ENCODE data around the gene SCUBE3. TPM values are rescaled to one million over a fixed set of nuclear protein-coding genes. Genes with fewer than 3 reads are reported as not detected.

The SCUBE3 gene
- total and polyA plus RNA-seq, 5 donors from 2014 or later, result 0.03 to 0.11 (median 0.05) TPM; not detected in 2

DNA sequence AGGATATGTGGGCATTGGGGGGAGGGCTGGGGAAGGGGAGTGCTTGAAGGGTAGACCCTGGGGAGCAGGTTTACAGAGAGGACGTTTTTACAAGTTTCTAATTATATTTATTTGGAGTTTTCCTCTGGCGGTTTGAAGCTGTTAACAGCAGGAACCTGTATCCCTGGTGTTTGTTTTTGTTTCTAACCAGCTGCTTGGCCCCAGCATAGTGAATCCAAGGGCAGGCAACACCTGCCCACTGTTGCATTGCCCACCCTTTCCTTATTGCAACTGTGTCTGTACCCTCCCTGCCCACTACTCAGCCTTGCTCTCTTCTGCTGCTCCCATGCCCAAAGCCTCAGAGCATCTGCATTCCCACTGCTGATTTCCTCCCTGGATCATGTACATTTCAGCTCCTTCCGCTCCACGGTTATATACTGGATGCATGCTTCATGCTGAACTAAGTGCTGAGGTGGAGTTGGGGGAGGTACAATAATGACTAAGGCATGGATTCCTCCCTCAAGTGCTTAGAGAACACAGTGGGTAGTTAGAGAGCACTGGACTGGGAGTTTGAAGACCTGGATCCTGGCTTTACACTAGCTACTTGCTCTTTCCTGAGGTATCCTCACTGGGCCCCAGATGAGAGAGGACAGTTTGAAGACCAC is 6.0 kb downstream of the SCUBE3 start:
- Histone ChIP-seq H3K36me3 (ENCODE audit: control insufficient read depth, insufficient read depth, low read length) (no peaks in the 10 kb centered on the region), H3K27ac (ENCODE audit: insufficient read depth, low read length, poor library complexity, severe bottlenecking) (no peak overlapping the region), H3K4me1 (ENCODE audit: control insufficient read depth, insufficient read depth, low read length, poor library complexity, severe bottlenecking) (no peaks in the 10 kb centered on the region), H3K27me3 (ENCODE audit: control insufficient read depth, insufficient read depth, low read length) (peaks cover 19% of the 10 kb centered on the region), H3K9me3 (ENCODE audit: control insufficient read depth in 2 of 2, low read length in 2 of 2) (no peaks in the 10 kb centered on the region), H3K4me3 (ENCODE audit: low read depth, low read length) (no peak overlapping the region)
- H3K36me3 Mint-ChIP-seq, result no peaks in the 10 kb centered on the region
- peaks cover 32% of the 10 kb centered on the region for H3K27me3 Mint-ChIP-seq
- H3K4me3 Mint-ChIP-seq, result no peak overlapping the region
- H3K4me1 Mint-ChIP-seq, result peaks cover 0 to 5% (median 1%) of the 10 kb centered on the region in 4 donors
- H3K9me3 Mint-ChIP-seq, result peaks cover 0 to 2% (median 0%) of the 10 kb centered on the region in 7 donors
- no peak for ATAC-seq (ENCODE audit: low read depth in 2 of 2)
- H3K27ac Mint-ChIP-seq, result no peak overlapping the region
- DNase-seq, result no peak

DNA sequence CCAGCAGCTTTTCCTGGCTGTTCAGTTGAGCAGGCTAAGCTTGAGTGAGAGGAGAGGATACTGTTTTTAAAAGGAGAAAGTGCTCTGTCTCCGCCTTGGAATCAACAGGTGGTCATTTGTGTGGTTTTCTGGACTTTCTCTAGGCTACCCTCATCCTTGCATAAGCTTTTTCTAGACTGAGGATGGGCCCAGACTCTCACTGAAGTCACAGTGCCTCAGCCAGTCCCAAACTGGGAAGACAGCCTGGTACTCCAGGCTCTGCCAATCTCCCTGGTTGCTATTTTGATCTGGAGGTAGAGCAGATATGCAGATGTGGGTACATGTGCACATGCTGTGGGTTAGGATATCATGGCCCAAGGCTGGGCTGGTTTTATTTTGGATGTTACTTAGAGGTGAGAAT is 7.0 kb downstream of the SCUBE3 start:
- Histone ChIP-seq H3K9me3 (ENCODE audit: control insufficient read depth in 2 of 2, low read length in 2 of 2) (no peaks in the 10 kb centered on the region), H3K27me3 (ENCODE audit: control insufficient read depth, insufficient read depth, low read length) (peaks cover 16% of the 10 kb centered on the region), H3K27ac (ENCODE audit: insufficient read depth, low read length, poor library complexity, severe bottlenecking) (no peak overlapping the region), H3K4me1 (ENCODE audit: control insufficient read depth, insufficient read depth, low read length, poor library complexity, severe bottlenecking) (no peaks in the 10 kb centered on the region), H3K4me3 (ENCODE audit: low read depth, low read length) (no peak overlapping the region), H3K36me3 (ENCODE audit: control insufficient read depth, insufficient read depth, low read length) (no peaks in the 10 kb centered on the region)
- H3K9me3 Mint-ChIP-seq, result peaks cover 0 to under 1% (median 0%) of the 10 kb centered on the region in 7 donors
- no peaks in the 10 kb centered on the region for H3K36me3 Mint-ChIP-seq
- peaks cover 23% of the 10 kb centered on the region for H3K27me3 Mint-ChIP-seq
- H3K27ac Mint-ChIP-seq, result no peak overlapping the region
- no peak overlapping the region for H3K4me3 Mint-ChIP-seq
- H3K4me1 Mint-ChIP-seq, result peaks cover 0 to 5% (median 1%) of the 10 kb centered on the region in 4 donors
- ATAC-seq (ENCODE audit: low read depth in 2 of 2) (no peak), DNase-seq (no peak)

DNA sequence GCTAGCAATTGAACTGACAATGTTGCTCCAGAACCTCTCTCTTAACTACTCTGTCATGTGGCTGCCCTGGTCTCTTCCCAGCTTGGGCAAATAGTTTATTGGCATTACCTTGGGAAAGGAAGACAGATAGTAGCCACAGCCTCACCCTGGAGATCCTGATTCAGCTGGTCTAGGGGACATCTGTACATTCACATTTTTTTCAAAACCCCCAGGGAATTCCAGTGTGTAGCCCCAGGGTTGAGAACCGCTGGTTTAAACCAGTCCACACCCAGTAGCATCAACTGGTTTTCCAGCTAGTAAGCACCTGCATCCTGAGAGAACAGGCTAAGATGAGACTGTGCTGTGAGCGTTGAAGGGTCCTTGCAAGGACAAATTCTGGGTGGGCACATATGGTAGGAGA is 9.6 kb downstream of the SCUBE3 start:
- DNase-seq (no peak), ATAC-seq (ENCODE audit: low read depth in 2 of 2) (no peak)
- Histone ChIP-seq H3K36me3 (ENCODE audit: control insufficient read depth, insufficient read depth, low read length) (no peaks in the 10 kb centered on the region), H3K27ac (ENCODE audit: insufficient read depth, low read length, poor library complexity, severe bottlenecking) (no peak overlapping the region), H3K27me3 (ENCODE audit: control insufficient read depth, insufficient read depth, low read length) (peaks cover 5% of the 10 kb centered on the region), H3K4me3 (ENCODE audit: low read depth, low read length) (no peak overlapping the region), H3K4me1 (ENCODE audit: control insufficient read depth, insufficient read depth, low read length, poor library complexity, severe bottlenecking) (no peaks in the 10 kb centered on the region), H3K9me3 (ENCODE audit: control insufficient read depth in 2 of 2, low read length in 2 of 2) (no peaks in the 10 kb centered on the region)
- Mint-ChIP-seq H3K9me3 (no peaks in the 10 kb centered on the region), H3K4me1 (peaks cover 0 to 2% (median 0%) of the 10 kb centered on the region in 4 donors), H3K4me3 (no peak overlapping the region), H3K27me3 (peaks cover under 1% of the 10 kb centered on the region), H3K27ac (no peak overlapping the region), H3K36me3 (no peaks in the 10 kb centered on the region)

DNA sequence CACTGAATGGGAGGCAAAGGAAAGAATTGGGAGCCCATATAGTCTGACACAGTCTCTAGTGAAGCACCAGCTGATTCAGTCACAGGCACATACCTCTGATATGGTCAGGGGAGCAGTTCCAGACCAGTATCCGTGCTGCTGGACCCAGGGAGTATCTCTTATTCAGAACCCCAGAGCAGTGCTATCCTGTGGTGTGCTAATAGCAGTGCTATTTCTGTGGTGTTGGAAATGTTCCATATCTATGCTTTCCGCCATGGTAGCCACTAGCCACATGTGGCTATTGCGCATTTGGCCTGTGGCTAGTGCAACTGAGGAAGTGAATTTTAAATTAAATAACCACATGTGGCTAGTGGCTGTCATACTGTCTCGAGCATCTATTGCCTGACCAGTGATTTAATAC is 11.0 kb downstream of the SCUBE3 start:
- ATAC-seq (ENCODE audit: low read depth in 2 of 2), result no peak
- Histone ChIP-seq H3K27ac (ENCODE audit: insufficient read depth, low read length, poor library complexity, severe bottlenecking) (no peak overlapping the region), H3K27me3 (ENCODE audit: control insufficient read depth, insufficient read depth, low read length) (peaks cover 5% of the 10 kb centered on the region), H3K4me3 (ENCODE audit: low read depth, low read length) (no peak overlapping the region), H3K4me1 (ENCODE audit: control insufficient read depth, insufficient read depth, low read length, poor library complexity, severe bottlenecking) (no peaks in the 10 kb centered on the region), H3K9me3 (ENCODE audit: control insufficient read depth in 2 of 2, low read length in 2 of 2) (no peaks in the 10 kb centered on the region), H3K36me3 (ENCODE audit: control insufficient read depth, insufficient read depth, low read length) (no peaks in the 10 kb centered on the region)
- H3K4me1 Mint-ChIP-seq, result peaks cover 0 to 2% (median 0%) of the 10 kb centered on the region in 4 donors
- H3K36me3 Mint-ChIP-seq, result no peaks in the 10 kb centered on the region
- H3K9me3 Mint-ChIP-seq, result peaks cover 0 to 1% (median 0%) of the 10 kb centered on the region in 7 donors
- H3K27ac Mint-ChIP-seq, result no peak overlapping the region
- no peak for DNase-seq
- H3K27me3 Mint-ChIP-seq, result no peaks in the 10 kb centered on the region
- H3K4me3 Mint-ChIP-seq, result no peak overlapping the region

DNA sequence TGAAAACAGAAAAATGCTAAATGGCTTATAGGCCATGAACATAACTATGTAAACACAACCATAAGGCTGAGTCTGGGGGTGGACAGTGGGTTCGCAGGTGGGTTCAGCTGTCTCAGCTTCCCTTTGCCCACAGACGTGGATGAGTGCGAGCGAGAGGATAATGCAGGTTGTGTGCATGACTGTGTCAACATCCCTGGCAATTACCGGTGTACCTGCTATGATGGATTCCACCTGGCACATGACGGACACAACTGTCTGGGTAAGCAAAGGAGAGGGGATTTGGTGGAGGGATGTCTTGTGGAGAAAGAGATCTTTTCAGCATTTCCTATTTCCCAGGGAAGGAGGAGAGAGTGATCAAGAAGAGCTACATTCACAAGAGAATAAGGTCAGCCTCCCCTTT is 14.7 kb downstream of the SCUBE3 start:
- Mint-ChIP-seq H3K4me1 (no peaks in the 10 kb centered on the region), H3K36me3 (peaks cover 10% of the 10 kb centered on the region), H3K4me3 (no peak overlapping the region), H3K27ac (peak overlapping the region in 2 of 3 donors; percentile 52 to 61), H3K27me3 (no peaks in the 10 kb centered on the region), H3K9me3 (peaks cover 0 to 1% (median 0%) of the 10 kb centered on the region in 7 donors)
- ATAC-seq (ENCODE audit: low read depth in 2 of 2), result no peak
- no peak overlapping the region for H3K27ac ChIP-seq (ENCODE audit: insufficient read depth, low read length, poor library complexity, severe bottlenecking)
- no peaks in the 10 kb centered on the region for H3K4me1 ChIP-seq (ENCODE audit: control insufficient read depth, insufficient read depth, low read length, poor library complexity, severe bottlenecking)
- H3K4me3 ChIP-seq (ENCODE audit: low read depth, low read length), result no peak overlapping the region
- no peaks in the 10 kb centered on the region for H3K36me3 ChIP-seq (ENCODE audit: control insufficient read depth, insufficient read depth, low read length)
- H3K27me3 ChIP-seq (ENCODE audit: control insufficient read depth, insufficient read depth, low read length), result no peaks in the 10 kb centered on the region
- no peaks in the 10 kb centered on the region for H3K9me3 ChIP-seq (ENCODE audit: control insufficient read depth in 2 of 2, low read length in 2 of 2)
- no peak for DNase-seq

DNA sequence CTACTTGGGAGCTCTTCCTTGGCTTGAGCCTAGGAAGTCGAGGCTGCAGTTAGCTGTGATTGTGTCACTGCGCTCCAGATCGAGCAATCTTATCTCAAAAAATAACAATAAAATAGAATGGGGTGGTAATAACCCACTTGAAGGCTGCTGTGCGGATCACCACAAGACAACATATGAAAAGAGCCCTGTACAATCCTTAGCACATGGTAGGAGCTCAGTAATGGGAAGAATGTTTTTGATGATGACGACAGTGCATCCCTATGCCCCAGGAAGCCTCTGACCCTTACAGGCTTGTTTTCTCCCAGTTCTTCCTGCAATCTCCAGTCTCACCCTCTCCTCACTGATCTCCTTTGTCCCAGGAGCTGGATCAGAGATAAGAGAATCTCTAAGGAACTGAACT is 15.5 kb downstream of the SCUBE3 start:
- H3K4me1 ChIP-seq (ENCODE audit: control insufficient read depth, insufficient read depth, low read length, poor library complexity, severe bottlenecking), result no peaks in the 10 kb centered on the region
- H3K36me3 Mint-ChIP-seq, result peaks cover 10% of the 10 kb centered on the region
- ATAC-seq (ENCODE audit: low read depth in 2 of 2), result no peak
- no peak overlapping the region for H3K4me3 Mint-ChIP-seq
- H3K27me3 ChIP-seq (ENCODE audit: control insufficient read depth, insufficient read depth, low read length), result no peaks in the 10 kb centered on the region
- H3K9me3 Mint-ChIP-seq, result peaks cover 0 to 1% (median 0%) of the 10 kb centered on the region in 7 donors
- no peak overlapping the region for H3K4me3 ChIP-seq (ENCODE audit: low read depth, low read length)
- H3K36me3 ChIP-seq (ENCODE audit: control insufficient read depth, insufficient read depth, low read length), result no peaks in the 10 kb centered on the region
- H3K27ac Mint-ChIP-seq, result peak overlapping the region in 1 of 3 donors; percentile 18
- H3K4me1 Mint-ChIP-seq, result no peaks in the 10 kb centered on the region
- H3K27me3 Mint-ChIP-seq, result no peaks in the 10 kb centered on the region
- H3K9me3 ChIP-seq (ENCODE audit: control insufficient read depth in 2 of 2, low read length in 2 of 2), result no peaks in the 10 kb centered on the region
- H3K27ac ChIP-seq (ENCODE audit: insufficient read depth, low read length, poor library complexity, severe bottlenecking), result no peak overlapping the region
- DNase-seq, result no peak

DNA sequence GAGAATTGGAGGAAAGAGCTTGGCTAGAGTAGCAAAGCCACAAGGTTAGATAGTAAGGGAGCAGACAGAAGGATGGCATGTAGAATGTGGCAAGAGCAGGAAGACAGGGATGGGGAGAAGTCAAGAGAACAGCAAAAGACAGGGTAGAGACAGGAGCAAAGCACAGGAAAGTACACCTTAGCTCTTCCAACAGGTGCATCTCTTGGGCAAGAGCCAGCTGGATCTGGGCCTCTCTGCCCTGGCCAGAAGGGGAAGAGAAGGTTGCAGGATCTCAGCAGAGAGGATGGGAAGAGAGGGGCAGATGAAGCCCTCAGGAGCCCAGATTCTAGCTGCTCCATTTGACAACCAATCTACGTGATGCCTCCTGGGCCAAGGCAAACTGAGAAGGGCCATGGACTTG is 16.7 kb downstream of the SCUBE3 start:
- Histone ChIP-seq H3K27ac (ENCODE audit: insufficient read depth, low read length, poor library complexity, severe bottlenecking) (no peak overlapping the region), H3K4me1 (ENCODE audit: control insufficient read depth, insufficient read depth, low read length, poor library complexity, severe bottlenecking) (no peaks in the 10 kb centered on the region), H3K9me3 (ENCODE audit: control insufficient read depth in 2 of 2, low read length in 2 of 2) (no peaks in the 10 kb centered on the region), H3K27me3 (ENCODE audit: control insufficient read depth, insufficient read depth, low read length) (no peaks in the 10 kb centered on the region), H3K4me3 (ENCODE audit: low read depth, low read length) (no peak overlapping the region), H3K36me3 (ENCODE audit: control insufficient read depth, insufficient read depth, low read length) (no peaks in the 10 kb centered on the region)
- no peak for DNase-seq
- no peak overlapping the region for H3K4me3 Mint-ChIP-seq
- H3K27ac Mint-ChIP-seq, result peak overlapping the region in 1 of 3 donors; percentile 28
- ATAC-seq (ENCODE audit: low read depth in 2 of 2), result no peak
- no peaks in the 10 kb centered on the region for H3K27me3 Mint-ChIP-seq
- peaks cover 10% of the 10 kb centered on the region for H3K36me3 Mint-ChIP-seq
- peaks cover 0 to 3% (median 0%) of the 10 kb centered on the region in 7 donors for H3K9me3 Mint-ChIP-seq
- H3K4me1 Mint-ChIP-seq, result no peaks in the 10 kb centered on the region

DNA sequence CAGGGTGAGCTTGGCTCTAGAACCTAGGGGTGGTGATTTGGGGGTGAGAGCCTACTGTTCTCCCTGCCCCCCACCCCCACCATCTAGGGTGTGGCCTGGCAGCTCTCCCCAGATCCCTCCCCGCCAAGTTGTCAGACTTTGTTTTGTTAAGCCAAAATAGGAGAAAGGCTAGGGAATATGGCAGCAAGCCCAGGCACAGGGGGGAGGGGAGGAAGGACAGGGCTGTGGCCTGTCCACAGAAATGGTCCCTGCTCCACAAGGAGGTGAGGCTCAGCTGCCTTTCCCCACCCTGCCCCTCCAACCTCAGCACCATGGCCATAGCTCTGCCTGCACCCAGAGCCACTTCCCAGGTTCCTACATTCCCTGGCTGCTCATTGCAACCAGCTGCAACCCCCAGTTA is 17.2 kb downstream of the SCUBE3 start:
- Histone ChIP-seq H3K36me3 (ENCODE audit: control insufficient read depth, insufficient read depth, low read length) (no peaks in the 10 kb centered on the region), H3K9me3 (ENCODE audit: control insufficient read depth in 2 of 2, low read length in 2 of 2) (no peaks in the 10 kb centered on the region), H3K4me3 (ENCODE audit: low read depth, low read length) (no peak overlapping the region), H3K27ac (ENCODE audit: insufficient read depth, low read length, poor library complexity, severe bottlenecking) (no peak overlapping the region), H3K27me3 (ENCODE audit: control insufficient read depth, insufficient read depth, low read length) (no peaks in the 10 kb centered on the region), H3K4me1 (ENCODE audit: control insufficient read depth, insufficient read depth, low read length, poor library complexity, severe bottlenecking) (no peaks in the 10 kb centered on the region)
- no peak for DNase-seq
- Mint-ChIP-seq H3K9me3 (peaks cover 0 to 3% (median 0%) of the 10 kb centered on the region in 7 donors), H3K36me3 (peaks cover 10% of the 10 kb centered on the region), H3K27me3 (no peaks in the 10 kb centered on the region), H3K4me3 (no peak overlapping the region), H3K4me1 (no peaks in the 10 kb centered on the region), H3K27ac (no peak overlapping the region)
- no peak for ATAC-seq (ENCODE audit: low read depth in 2 of 2)
